T-helper 2 cell (primary cell): ENCODE data around the gene GGTLC1.

ENCODE experiments used
- DNase-seq, 5 experiments: peaks; one replicate each; pipeline versions ENCODE4 v3.0.0 to v3.0.0-alpha.2; 2012 to 2022
- total RNA-seq, 2 donors: gene quantifications; one replicate each; lab custom pipeline; 2026; lab: John Stamatoyannopoulos, UW

GGTLC1 gene
- 0 reads per million in 2 donors for total RNA-seq

GRCh38 chr20:23988561-23988960 lies at the start of gene GGTLC1:
Gene GGTLC1 (minus strand): TSS chr20:23988779. CDS start chr20:23986611, 2,168 bp downstream.
- DNase-seq, result no peak

GRCh38 chr20:24034820-24035219 lies 46.2 kb upstream of the GGTLC1 start:
- no peak for DNase-seq

DNA sequence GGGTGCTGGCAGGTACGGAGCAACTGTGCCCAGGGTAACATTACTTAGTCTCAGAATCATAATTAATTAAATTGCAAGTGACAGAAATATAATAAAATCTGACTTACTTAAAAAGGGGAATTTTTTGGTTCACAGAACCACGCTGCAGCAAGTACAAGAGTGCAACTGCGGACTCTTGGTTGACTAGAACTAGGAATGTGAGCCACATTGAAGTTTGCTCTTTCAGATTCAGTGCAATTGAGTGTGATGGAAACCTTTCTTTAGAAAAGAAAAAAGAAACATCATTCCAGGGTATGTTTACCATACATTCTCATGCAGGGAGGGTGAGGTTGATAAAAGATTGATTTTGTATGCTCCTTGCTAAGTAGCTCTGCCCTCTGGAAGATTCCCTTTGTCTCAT lies 45.0 kb upstream of the GGTLC1 start:
- no peak for DNase-seq

DNA sequence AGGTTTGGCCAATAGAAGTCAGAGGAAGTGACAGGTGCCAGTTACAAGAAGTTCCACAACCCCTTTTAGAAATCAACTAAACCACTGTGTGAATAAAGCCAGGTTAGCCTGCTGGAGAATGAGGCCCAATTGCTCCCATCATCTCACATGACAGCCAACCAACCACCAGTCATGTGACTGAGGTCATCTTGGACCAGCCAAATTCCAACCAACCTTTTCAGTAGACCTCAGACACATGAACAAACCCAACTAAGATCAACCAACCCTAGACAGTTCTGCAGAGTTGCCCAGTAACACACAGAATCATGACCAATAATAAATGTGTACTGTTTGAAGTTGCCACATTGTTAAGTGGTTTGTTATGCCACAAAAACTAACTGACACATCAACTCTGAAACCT lies 44.6 kb upstream of the GGTLC1 start:
- DNase-seq, result peak in 1 of 5 experiments; percentile 91

GRCh38 chr20:24032400-24032898 lies 43.9 kb upstream of the GGTLC1 start:
- no peak for DNase-seq

DNA sequence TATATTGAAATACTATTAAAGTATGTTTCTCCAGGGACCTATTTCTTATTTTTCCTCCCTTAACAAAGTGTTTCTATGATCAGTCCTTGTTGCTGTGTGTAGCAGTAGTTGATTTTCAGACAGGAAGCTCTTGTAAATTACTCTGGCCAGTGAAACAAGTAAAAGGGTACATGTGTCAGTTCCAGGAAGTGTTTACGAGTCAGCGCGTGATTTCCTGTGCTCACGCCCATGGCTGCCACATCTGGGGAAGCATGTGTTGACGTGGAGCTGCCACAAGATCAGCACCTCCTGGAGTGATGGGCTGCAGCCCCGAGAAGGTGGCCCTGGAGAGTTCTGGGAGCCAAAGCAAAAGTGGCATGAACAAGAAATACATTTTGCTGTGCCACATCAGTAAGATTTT lies 38.6 kb upstream of the GGTLC1 start:
- peak in 4 of 5 experiments; percentile 27 to 97 (median 64) for DNase-seq

- no peak for DNase-seq
These were observed 34.1 kb upstream of the GGTLC1 start for GRCh38 chr20:24022621-24023180.

DNA sequence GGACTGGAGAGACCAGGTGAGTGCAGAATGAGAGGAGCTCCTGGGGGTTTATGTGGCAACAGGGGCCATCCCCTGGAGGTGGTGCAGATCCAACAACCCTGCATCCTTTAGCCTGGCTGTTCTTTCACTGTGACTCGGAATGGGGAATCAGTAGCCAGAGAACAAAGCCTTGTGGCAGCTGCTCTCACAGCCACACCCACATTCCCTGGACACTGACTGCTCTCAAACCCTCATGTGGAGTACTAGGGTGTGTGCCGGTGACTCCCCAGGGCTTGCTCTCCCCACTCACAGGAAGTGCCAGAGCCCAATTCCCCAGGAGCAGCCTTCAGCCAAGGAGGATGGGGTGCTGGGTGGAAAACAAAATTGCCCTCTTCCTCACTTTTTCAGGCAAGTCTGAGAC lies 30.2 kb upstream of the GGTLC1 start:
- DNase-seq, result no peak

DNA sequence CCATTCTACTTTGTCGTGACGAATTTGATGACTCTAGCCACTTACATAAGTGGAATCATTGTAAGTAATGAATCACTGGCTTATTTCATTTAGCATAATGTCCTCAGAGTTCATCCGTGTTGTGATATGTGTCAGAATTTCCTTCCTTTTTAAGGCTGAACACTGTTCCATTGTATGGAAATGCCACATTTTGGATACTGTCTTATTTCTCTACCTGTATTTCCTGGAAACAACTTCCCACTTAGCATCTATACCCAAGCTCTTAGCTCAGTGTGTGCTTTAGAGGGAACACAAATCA lies 28.8 kb upstream of the GGTLC1 start:
- peak in 1 of 5 experiments; percentile 18 for DNase-seq

DNA sequence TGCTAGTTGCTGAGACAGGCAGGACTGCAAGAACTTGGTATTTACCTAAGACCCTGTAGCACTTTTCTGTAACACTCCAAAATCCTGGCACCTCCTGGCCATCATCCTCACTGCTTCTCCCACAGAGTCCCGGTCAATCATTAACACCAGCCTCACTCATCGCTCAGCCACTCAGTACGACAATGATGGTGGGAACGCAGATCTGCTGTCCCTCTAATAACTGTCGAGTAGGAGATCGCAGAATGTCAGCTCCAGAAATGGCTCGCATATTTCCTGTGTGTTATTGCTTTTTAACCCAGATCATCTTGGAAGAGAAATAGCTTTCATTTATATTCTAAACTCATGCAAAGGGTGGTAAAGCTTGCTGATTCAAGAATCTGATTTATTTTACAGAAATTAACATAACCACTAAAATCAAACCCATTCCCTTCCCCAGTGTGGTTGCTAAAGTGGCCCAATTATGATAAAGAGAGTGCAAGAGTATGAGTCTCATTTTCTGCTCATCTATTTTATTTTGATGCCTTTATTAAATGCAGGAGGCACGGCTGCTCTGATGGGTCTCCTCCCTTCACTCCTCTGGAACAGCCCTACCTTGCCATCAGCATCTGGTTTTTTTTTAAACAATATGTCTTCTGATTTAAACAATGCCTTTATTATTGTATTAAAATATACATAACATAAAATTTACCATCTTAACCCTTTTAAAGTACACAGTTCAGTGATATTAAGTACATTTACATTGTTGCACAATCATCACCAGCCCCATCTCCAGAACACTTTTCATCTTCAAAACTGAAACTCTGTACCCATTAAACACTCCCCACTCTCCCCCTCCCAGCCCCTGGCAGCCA lies 28.3 kb upstream of the GGTLC1 start:
- no peak for DNase-seq

DNA sequence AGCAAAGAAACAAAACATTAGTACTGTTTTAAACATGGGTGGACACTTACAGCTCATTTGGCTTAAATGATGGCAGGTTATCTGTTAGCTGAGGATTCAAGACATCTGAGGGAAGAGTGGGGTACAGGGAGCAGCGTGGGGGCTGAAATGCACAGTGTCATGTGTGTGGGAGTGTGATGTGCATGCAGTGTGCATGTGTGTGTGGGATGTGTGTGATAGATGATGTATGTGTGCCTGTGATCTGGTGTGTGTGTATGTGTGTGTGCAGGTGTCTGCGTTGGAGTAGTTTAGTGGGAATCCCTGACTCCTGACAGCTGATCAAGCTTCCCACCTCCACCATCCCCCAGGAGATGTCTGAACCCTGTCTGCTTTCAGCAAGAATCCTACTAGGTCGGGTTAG lies 25.4 kb upstream of the GGTLC1 start:
- DNase-seq, result no peak

- no peak for DNase-seq
These were observed 22.7 kb upstream of the GGTLC1 start for GRCh38 chr20:24011282-24011681.

GRCh38 chr20:24007758-24008157 lies 19.2 kb upstream of the GGTLC1 start:
- no peak for DNase-seq

GRCh38 chr20:24007073-24007595 lies 18.6 kb upstream of the GGTLC1 start:
- DNase-seq, result no peak

GRCh38 chr20:24006626-24007025 lies 18.0 kb upstream of the GGTLC1 start:
- no peak for DNase-seq

DNA sequence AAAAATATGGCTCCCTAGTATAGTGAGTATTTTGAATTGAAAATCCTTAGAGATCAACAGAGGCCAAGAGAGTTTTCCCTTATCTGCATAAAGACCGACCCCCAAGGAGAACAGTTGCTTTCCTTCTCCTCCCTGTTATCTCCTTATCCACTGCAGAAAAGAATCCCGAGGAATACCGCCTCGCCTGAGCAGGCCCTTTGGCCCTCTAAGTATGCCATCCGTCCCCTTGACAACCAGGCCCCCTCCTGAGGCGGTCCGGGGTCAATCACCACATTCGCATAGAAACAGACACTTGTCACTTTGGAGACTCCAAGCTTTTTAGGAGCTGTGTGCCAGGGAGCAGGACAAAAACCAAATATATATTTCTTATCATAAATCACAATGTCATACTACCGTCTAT lies 15.9 kb upstream of the GGTLC1 start:
- no peak for DNase-seq

DNA sequence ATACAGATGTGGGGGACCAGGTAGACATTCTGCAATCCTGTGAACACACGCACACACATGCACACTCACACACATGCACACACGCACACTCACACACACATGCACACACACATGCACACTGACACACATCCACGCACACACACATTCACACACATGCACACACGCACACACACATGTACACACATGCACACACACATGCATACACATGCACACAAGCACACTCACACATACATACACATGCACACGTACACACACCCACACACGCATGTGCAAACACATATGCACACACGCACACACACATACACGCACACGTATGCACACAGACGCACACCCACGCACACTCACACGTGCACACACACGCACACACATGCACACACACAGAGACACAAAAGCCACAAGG lies 14.3 kb upstream of the GGTLC1 start:
- DNase-seq, result no peak

DNA sequence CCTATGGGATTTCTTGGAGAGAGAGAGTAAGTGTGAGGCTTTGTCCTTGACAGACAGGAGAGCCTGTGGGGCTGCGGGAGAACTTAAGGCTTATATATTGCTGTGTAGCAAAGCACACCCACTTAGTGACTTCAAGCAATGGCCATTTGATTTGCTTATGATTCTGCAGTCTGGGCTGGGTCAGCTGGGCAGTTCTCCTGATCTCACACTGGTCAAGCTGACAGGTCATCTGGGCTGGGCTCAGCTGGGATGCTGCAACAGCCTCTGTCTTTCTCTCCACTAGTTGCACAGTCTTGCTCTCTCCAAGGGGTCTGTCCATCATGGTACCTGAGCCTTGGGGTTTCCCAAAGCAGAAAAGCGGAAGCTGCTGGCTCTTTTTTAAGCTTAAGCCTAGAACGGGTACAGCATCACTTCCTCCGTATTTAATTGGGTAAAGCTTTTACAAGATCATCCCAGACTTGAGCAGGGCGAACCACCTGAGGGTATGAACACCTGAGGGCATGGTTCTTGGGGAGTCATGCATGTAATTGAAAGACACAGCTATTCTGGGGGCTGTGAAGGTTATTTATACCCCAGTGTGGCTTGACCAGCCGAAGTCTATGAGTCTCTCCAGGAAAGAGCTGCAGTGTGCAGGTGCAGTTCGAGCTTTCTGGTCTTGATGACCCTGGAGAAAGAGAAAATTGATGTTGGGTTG lies 13.3 kb upstream of the GGTLC1 start:
- DNase-seq, result no peak

- no peak for DNase-seq
These were observed 10.3 kb upstream of the GGTLC1 start for GRCh38 chr20:23998844-23999243.

DNA sequence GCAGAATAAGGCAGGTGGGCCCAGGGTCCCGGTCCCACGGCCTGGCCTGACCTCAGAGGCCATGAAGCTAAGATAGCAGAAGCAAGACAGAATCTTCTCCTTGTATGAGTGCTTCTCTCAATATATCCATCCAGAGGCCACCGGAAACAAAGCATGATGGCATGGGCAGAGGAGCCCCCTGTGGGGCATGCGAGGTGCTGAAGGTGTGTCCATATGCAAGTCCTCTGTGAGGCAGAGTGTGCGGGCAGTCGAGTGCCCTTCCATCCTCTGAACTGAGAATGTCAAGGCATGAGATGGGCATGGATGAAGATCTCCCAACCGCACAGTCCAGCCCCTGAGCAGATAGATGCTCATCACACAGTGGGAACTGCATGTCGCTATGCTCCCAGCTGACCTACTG lies 9.8 kb upstream of the GGTLC1 start:
- no peak for DNase-seq

GRCh38 chr20:23995905-23996666 lies 7.5 kb upstream of the GGTLC1 start:
- DNase-seq, result peak; percentile 10 to 57 (median 46)

DNA sequence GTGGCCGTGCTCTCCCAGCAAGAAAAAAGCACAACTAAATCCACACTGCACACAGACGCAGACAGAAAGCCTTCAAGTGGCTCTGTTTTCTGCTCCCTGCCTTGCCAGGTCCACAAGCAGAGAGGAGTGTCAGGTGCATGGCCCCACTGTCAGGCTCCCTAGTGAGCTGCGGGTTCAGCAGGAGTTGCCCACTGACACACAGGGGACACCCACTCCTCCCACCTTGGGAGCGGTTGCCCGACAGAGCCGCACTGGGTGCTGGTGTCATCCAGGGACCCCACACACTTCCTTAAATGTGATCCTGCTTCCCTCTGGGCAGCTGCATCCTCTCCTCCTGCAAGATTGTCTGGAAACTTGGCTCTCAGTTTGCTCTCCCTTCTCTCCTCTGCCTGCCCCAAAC lies 6.7 kb upstream of the GGTLC1 start:
- peak in 1 of 5 experiments; percentile 4 for DNase-seq
